GM10847 (cell line): Measurements from ENCODE around the gene TTLL9.

Source experiments
- POLR2A ChIP-seq: IDR thresholded peaks from 2 replicates; pipeline ENCODE4 v1.6.1; 2011; ENCODE audit not compliant: insufficient read length; ENCODE audit errors: extremely low read depth

Gene TTLL9

DNA sequence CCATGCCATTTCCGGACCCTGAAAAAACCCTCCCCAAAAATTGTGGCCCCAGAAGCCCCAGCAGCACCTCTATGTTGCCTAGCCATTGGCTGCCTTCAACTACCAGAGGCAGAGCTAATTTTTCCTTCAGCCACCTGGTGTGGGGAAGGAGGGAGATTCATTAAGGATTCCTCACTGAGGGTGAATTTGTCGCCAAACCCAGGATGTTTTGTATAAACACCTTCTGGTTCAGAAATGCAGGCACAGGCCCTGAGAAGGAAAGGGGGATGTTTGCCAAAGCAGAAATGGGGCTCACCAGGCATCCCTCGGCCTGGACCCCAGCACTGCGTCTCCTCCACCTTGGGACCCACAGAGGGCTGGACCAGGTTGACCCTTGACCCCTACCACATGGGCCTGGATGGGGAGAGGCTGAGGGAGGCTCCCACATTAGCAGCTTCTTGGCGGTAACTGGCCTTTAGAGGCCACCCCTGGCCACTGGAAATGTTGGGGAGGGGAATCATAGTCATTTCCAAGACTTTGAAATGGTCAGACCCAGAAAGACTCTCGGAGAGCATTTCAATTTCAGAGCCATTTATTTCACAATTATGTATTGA, 83.2 kb downstream of the TTLL9 start:
- TF ChIP-seq POLR2A, result no peak

GRCh38 chr20:31954500-31954899, 84.1 kb downstream of the TTLL9 start:
- no peak for TF ChIP-seq POLR2A

GRCh38 chr20:31956556-31957526, 86.4 kb downstream of the TTLL9 start:
- TF ChIP-seq POLR2A, result no peak

GRCh38 chr20:31962761-31963160, 92.3 kb downstream of the TTLL9 start:
- TF ChIP-seq POLR2A, result no peak

- TF ChIP-seq POLR2A, result no peak
These were observed 93.5 kb downstream of the TTLL9 start for GRCh38 chr20:31963889-31964288.

DNA sequence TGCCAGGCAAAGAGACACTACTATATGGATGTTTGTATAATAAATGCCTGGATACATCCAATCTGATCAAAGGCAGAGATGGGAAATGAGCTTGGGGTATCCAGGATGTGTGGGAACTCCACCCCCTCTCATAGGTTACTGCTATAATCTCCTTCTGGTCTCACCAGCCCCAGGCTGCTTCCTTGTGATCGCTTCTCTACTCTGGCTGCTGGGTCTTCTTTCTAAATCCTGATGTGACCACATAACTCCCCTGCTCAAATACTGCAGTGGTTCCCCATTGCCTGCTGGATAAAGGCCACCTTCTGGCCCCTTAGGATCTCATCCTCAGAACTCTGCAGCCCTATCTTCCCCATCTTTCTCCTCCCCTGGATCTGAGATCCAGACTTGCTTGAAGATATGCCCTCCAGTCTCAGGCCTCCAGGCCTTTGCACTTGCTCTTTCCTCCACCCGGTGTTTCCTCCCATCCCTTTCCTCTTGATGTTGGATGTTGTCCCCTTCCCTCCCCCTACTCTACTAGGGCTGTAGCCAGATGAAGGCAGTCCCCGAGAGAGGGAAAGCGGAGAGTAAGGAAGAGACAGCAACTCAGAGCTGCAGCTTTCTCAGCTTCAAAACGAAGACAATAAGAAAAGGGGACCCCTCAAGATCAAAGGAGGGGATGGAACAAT, 96.7 kb downstream of the TTLL9 start:
- TF ChIP-seq POLR2A, result no peak

DNA sequence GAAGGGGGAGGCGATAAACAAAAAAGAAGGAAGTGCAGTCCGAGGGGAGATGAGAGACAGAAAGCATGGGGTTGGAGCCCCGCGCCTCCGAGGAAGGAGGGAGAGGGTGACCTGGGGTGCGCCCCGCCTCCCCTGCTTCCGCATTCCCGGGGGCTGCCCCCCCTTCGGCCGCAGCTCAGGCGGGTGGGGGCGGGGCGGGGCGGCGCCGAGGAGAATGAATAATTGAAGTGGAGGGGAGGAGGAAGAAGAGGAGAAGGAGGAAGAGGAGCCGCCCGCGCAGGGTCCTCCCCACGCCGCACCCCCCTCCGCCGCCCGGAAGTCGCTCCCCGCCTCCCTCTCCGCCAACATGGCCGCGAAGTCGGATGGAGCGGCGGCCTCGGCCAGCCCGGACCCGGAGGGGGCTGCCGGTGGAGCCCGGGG, 97.4 kb downstream of the TTLL9 start, which contains the start of gene XKR7:
Gene XKR7, plus strand, starts transcription at position 322 of the 420 bp plus-strand sequence. Its CDS starts 25 bp downstream, at position 347.
- TF ChIP-seq POLR2A, result no peak

DNA sequence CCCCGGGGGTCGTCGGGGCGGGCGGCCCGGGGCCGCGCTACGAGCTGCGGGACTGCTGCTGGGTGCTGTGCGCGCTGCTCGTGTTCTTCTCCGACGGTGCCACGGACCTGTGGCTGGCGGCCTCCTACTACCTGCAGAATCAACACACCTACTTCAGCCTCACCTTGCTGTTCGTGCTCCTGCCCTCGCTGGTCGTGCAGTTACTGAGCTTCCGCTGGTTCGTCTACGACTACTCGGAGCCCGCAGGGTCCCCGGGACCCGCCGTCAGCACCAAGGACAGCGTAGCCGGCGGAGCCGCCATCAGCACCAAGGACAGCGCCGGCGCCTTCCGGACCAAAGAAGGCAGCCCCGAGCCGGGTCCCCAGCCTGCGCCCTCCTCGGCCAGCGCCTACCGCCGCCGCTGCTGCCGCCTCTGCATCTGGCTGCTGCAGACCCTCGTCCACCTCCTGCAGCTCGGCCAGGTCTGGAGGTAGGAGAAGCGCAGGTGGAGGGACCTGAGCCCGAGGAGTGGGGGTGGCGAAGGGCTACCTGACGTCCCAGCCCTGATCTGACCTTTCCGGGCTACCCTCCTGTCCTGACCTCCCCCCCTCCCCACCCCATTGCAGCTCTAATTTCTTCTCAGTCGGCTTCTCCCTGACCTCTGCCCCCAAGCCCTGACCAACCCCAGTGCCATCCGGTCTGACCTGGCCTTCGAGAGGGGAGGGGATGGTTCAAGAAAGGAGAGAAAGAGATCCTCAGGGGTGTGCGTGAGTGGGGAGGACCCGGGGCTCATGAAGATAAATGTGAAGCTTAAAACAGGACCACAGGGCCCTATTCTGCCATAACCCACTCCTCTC, 98.1 kb downstream of the TTLL9 start:
- no peak for TF ChIP-seq POLR2A

GRCh38 chr20:31969991-31970390, 99.6 kb downstream of the TTLL9 start:
- TF ChIP-seq POLR2A, result no peak

DNA sequence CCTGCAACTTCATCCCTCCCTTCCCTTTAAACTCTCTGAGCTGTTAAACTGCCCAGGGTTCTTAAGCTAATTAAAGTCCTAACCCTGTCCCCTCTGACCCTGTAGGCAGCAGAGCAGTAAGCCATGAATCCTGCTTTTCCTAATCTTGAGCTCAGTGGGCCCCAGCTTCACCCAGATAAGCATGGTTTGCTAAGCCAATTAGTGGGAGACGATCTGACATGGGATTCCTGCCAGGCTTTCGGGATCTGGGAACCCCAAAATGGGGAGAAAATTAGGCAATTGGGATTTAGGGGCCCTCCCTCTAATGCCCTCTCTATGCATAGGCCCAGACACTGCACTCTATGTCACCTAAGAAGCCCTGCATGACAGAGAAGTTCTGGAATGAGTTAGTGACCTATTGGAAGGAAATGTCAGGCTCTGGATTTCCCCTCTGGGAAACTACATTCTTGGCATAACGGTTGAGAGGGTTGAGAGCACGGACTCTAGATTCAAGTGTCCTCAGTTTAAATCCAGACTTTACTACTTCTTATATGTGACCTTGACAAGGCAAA, 102.1 kb downstream of the TTLL9 start:
- TF ChIP-seq POLR2A, result no peak

DNA sequence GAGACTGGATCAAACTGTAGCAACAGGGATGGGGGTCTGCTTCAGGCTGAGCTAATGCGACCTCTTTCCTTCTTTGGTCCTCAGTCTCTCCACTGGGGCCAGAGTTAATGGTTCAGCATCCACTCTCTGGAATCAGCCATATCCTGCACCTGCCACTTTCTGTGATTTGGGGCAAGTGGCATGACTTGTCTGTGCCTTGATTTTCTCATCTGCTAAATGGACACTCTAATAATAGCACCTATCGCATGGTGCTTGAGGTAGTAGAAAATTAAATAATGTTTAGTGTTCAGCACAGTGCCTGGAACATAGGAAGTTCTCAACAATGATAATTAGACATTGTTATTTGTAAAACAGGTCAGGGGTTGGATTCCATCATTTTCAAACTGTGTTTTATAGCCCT, 103.9 kb downstream of the TTLL9 start:
- no peak for TF ChIP-seq POLR2A

GRCh38 chr20:31974951-31975487, 104.6 kb downstream of the TTLL9 start:
- no peak for TF ChIP-seq POLR2A

GRCh38 chr20:31975874-31976273, 105.4 kb downstream of the TTLL9 start:
- TF ChIP-seq POLR2A, result no peak

DNA sequence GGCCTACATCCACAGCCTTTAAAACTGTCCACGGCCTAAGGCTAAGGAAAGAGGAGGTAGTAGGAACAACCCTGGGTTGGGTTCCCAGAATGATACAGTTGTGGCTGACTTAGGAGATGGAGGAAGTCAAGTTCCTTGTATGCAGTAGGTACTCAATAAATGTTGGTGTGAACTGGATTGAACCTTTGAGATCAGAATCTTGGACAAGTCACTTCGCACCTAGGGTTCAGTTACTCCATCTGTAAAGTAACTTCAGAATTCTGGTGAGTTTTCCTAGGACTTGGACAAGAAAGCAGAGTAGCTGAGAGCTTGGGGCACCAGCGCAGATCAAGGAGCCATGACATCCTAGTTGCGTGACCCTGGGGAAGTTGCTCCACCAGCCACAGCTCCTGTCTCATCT, 106.6 kb downstream of the TTLL9 start:
- TF ChIP-seq POLR2A, result no peak
